HFF-Myc (cell line): ENCODE results near the gene POLK.
A peak's percentile ranks its signal among the peaks of the same experiment; 100 is the strongest.
"Not testable (repeated sequence)": the region's sequence is repeated elsewhere in the genome, so short reads cannot be mapped to it uniquely, and the experiment has no call there.

ENCODE experiments used
- DNase-seq: peaks from one replicate; pipeline ENCODE4 v3.0.0-alpha.2; 2011; ENCODE audit warnings: low read depth; ENCODE audit errors: extremely low read depth
- H3K4me3 ChIP-seq: replicated peaks from 2 replicates; pipeline ENCODE4 v1.5.1; 2011; ENCODE audit warnings: low read depth, mild to moderate bottlenecking, control low read depth, low read length
- CTCF ChIP-seq: IDR thresholded peaks from 2 replicates; pipeline ENCODE4 v1.5.1; 2012; ENCODE audit warnings: mild to moderate bottlenecking, low read depth, low read length, control low read depth; ENCODE audit errors: missing control alignments

The POLK gene

GRCh38 chr5:75526070-75526469, 14.4 kb downstream of the POLK start:
- DNase-seq: no peak
- TF ChIP-seq CTCF: no peak
- no peak overlapping the region for H3K4me3 ChIP-seq

- H3K4me3 ChIP-seq: no peak overlapping the region
- DNase-seq: no peak
- no peak for TF ChIP-seq CTCF
These were observed 17.5 kb downstream of the POLK start for GRCh38 chr5:75529185-75529584.

GRCh38 chr5:75532190-75532589, 20.5 kb downstream of the POLK start:
- TF ChIP-seq CTCF: no peak
- no peak overlapping the region for H3K4me3 ChIP-seq
- DNase-seq: no peak

- DNase-seq, H3K4me3 ChIP-seq: not testable (repeated sequence)
These were observed 22.0 kb downstream of the POLK start for GRCh38 chr5:75533716-75534115.

- H3K4me3 ChIP-seq: no peak overlapping the region
- no peak for TF ChIP-seq CTCF
- no peak for DNase-seq
These were observed 23.0 kb downstream of the POLK start for GRCh38 chr5:75534734-75535133.

GRCh38 chr5:75536147-75536546, 24.5 kb downstream of the POLK start:
- H3K4me3 ChIP-seq: no peak overlapping the region
- no peak for TF ChIP-seq CTCF
- no peak for DNase-seq

GRCh38 chr5:75536694-75537360, 25.1 kb downstream of the POLK start:
- DNase-seq: peak; percentile 24
- no peak for TF ChIP-seq CTCF

More at GRCh38 chr5:75536694-75537360, 25.1 kb downstream of the POLK start:
- no peak overlapping the region for H3K4me3 ChIP-seq
